ENCODE data around the gene JAZF1.

GRCh38 chr7:28112467-28112866 is 68.1 kb downstream of the JAZF1 start:
- no peak for TF ChIP-seq CTCF (conservative IDR thresholded peaks at IDR 0.05; ENCODE audit: low read depth, low read length)
- no peak for TF ChIP-seq EZH2 (IDR thresholded peaks at IDR 0.05; ENCODE audit: borderline replicate concordance, low read depth, low read length, poor library complexity, severe bottlenecking)
